H9 (cell line): Measurements from ENCODE around the gene DOCK11. TPM values are rescaled to one million over a fixed set of nuclear protein-coding genes. Genes with fewer than 3 reads are reported as not detected.
A peak's percentile ranks its signal among the peaks of the same experiment; 100 is the strongest.

Experiments
- DNase-seq: peaks from one replicate; pipeline ENCODE4 v3.0.0-alpha.2; 2017
- H2AFZ ChIP-seq: one replicate; pipeline ENCODE4 v1.6.1; 2013; ENCODE audit warnings: mild to moderate bottlenecking, low read length, control low read depth, moderate library complexity
- H2AK5ac ChIP-seq: 2 replicates; pipeline ENCODE4 v1.6.1; 2013; ENCODE audit warnings: low read length, control low read depth, mixed read lengths; ENCODE audit not compliant: insufficient read length
- H2BK120ac ChIP-seq: one replicate; pipeline ENCODE4 v1.6.1; 2013; ENCODE audit warnings: low read depth, mild to moderate bottlenecking, low read length, control low read depth, inconsistent platforms; ENCODE audit not compliant: poor library complexity, severe bottlenecking
- H2BK12ac ChIP-seq: 2 replicates; pipeline ENCODE4 v1.6.1; 2013; ENCODE audit warnings: low read length, control low read depth, mixed read lengths, low read depth; ENCODE audit not compliant: insufficient read length
- H2BK15ac ChIP-seq: 2 replicates; pipeline ENCODE4 v1.6.1; 2013; ENCODE audit warnings: low read depth, low read length, control low read depth
- H2BK20ac ChIP-seq: one replicate; pipeline ENCODE4 v1.6.1; 2013; ENCODE audit warnings: low read depth, mild to moderate bottlenecking, low read length, control low read depth, inconsistent platforms; ENCODE audit not compliant: poor library complexity, severe bottlenecking
- H2BK5ac ChIP-seq: 2 replicates; pipeline ENCODE4 v1.6.1; 2013; ENCODE audit warnings: low read length, control low read depth, mixed read lengths; ENCODE audit not compliant: insufficient read length
- H3K14ac ChIP-seq: 2 replicates; pipeline ENCODE4 v1.6.1; 2013; ENCODE audit warnings: low read length, control low read depth; ENCODE audit not compliant: insufficient read depth
- H3K18ac ChIP-seq: 2 replicates; pipeline ENCODE4 v1.6.1; 2013; ENCODE audit warnings: low read depth, mild to moderate bottlenecking, mixed read lengths, low read length, control low read depth; ENCODE audit not compliant: insufficient read length
- H3K23ac ChIP-seq: 2 replicates; pipeline ENCODE4 v1.6.1; 2013; ENCODE audit warnings: low read length, control low read depth, mixed read lengths, low read depth; ENCODE audit not compliant: insufficient read length
- H3K23me2 ChIP-seq: 2 replicates; pipeline ENCODE4 v1.6.1; 2013; ENCODE audit warnings: low read depth, mild to moderate bottlenecking, mixed read lengths, low read length, control low read depth; ENCODE audit not compliant: insufficient read length, poor library complexity, severe bottlenecking
- H3K27ac ChIP-seq: 2 replicates; pipeline ENCODE4 v1.5.1; 2013; ENCODE audit warnings: low read length, control low read depth, mixed read lengths, low read depth; ENCODE audit not compliant: insufficient read length
- H3K27me3 ChIP-seq: 2 replicates; pipeline ENCODE4 v1.6.1; 2013; ENCODE audit warnings: low read length, control low read depth, inconsistent platforms; ENCODE audit not compliant: insufficient read depth
- H3K4ac ChIP-seq: 2 replicates; pipeline ENCODE4 v1.6.1; 2013; ENCODE audit warnings: low read depth, mild to moderate bottlenecking, control low read depth, inconsistent platforms, low read length, moderate library complexity
- H3K4me1 ChIP-seq: 2 replicates; pipeline ENCODE4 v1.6.1; 2013; ENCODE audit warnings: low read length, control low read depth, inconsistent platforms; ENCODE audit not compliant: insufficient read depth
- H3K4me2 ChIP-seq: 2 replicates; pipeline ENCODE4 v1.6.1; 2013; ENCODE audit warnings: low read length, control low read depth, mixed read lengths; ENCODE audit not compliant: insufficient read length, insufficient read depth
- H3K56ac ChIP-seq: 2 replicates; pipeline ENCODE4 v1.6.1; 2013; ENCODE audit warnings: low read depth, mild to moderate bottlenecking, mixed read lengths, low read length, control low read depth; ENCODE audit not compliant: insufficient read length
- H3K79me1 ChIP-seq: 2 replicates; pipeline ENCODE4 v1.6.1; 2013; ENCODE audit warnings: low read depth, mild to moderate bottlenecking, moderate library complexity, low read length, control low read depth, inconsistent platforms; ENCODE audit not compliant: insufficient read depth, poor library complexity, severe bottlenecking
- H3K79me2 ChIP-seq: 2 replicates; pipeline ENCODE4 v1.6.1; 2013; ENCODE audit warnings: low read length, control low read depth, inconsistent platforms; ENCODE audit not compliant: insufficient read depth
- H3K9ac ChIP-seq: 2 replicates; pipeline ENCODE4 v1.6.1; 2013; ENCODE audit warnings: low read length, control low read depth, mixed read lengths; ENCODE audit not compliant: insufficient read length; ENCODE audit errors: extremely low read depth
- H3K9me3 ChIP-seq: one replicate; pipeline ENCODE4 v1.6.1; 2013; ENCODE audit warnings: low read depth, low read length, inconsistent platforms; ENCODE audit not compliant: control insufficient read depth
- H3T11ph ChIP-seq: one replicate; pipeline ENCODE4 v1.6.1; 2013; ENCODE audit warnings: mild to moderate bottlenecking, low read length, control low read depth, inconsistent platforms
- H4K20me1 ChIP-seq: one replicate; pipeline ENCODE4 v1.6.1; 2013; ENCODE audit not compliant: control insufficient read depth, insufficient read length, insufficient read depth
- H4K5ac ChIP-seq: 2 replicates; pipeline ENCODE4 v1.6.1; 2013; ENCODE audit warnings: low read depth, mild to moderate bottlenecking, mixed read lengths, low read length, control low read depth; ENCODE audit not compliant: insufficient read length
- H4K8ac ChIP-seq: replicated peaks from 2 replicates; pipeline ENCODE4 v1.6.1; 2013; ENCODE audit warnings: low read length, control low read depth, mixed read lengths, low read depth; ENCODE audit not compliant: insufficient read length
- H4K91ac ChIP-seq: 2 replicates; pipeline ENCODE4 v1.6.1; 2013; ENCODE audit warnings: low read depth, mild to moderate bottlenecking, moderate library complexity, mixed read lengths, low read length, control low read depth; ENCODE audit not compliant: insufficient read length
- H3K27ac Mint-ChIP-seq, 3 experiments: 2 replicates in 2 of 3; 3 replicates in 1 of 3; pipeline ENCODE4 v1.8.0; 2020 to 2021; ENCODE audit warnings: mixed read lengths in 3 of 3, mild to moderate bottlenecking in 1 of 3, moderate library complexity in 1 of 3
- H3K27me3 Mint-ChIP-seq: 2 replicates; pipeline ENCODE4 v1.8.0; 2021; ENCODE audit warnings: low read depth, mild to moderate bottlenecking, moderate library complexity, mixed read lengths
- H3K36me3 Mint-ChIP-seq, 3 experiments: 2 replicates in 2 of 3; 3 replicates in 1 of 3; pipeline ENCODE4 v1.8.0; 2020 to 2021; ENCODE audit warnings: low read depth in 3 of 3, mixed read lengths in 3 of 3; ENCODE audit not compliant: insufficient read depth in 1 of 3
- H3K4me1 Mint-ChIP-seq, 2 experiments: 2 replicates each; pipeline ENCODE4 v1.8.0; 2020; ENCODE audit warnings: mixed read lengths in 2 of 2
- H3K4me3 Mint-ChIP-seq, 2 experiments: 2 replicates in 1 of 2; 3 replicates in 1 of 2; pipeline ENCODE4 v1.8.0; 2020 to 2021; ENCODE audit warnings: mild to moderate bottlenecking in 2 of 2, mixed read lengths in 2 of 2, moderate library complexity in 1 of 2
- H3K9me3 Mint-ChIP-seq, 2 experiments: 2 replicates in 1 of 2; 3 replicates in 1 of 2; pipeline ENCODE4 v1.8.0; 2020; ENCODE audit warnings: mild to moderate bottlenecking in 2 of 2, mixed read lengths in 2 of 2, moderate library complexity in 1 of 2
- WGBS: extraction: QIAGEN DNeasy Blood & Tissue Kit; methylation state at CpG from one replicate; pipeline ENCODE4 v1.1.7; 2013; ENCODE audit warnings: missing lambda C conversion rate, low lambda C conversion rate, mixed read lengths; ENCODE audit not compliant: insufficient read length; ENCODE audit errors: extremely low coverage; 5-methylcytosine and 5-hydroxymethylcytosine counted together
- total RNA-seq: library from RNA; stranded (reverse); gene quantifications from 2 replicates; pipeline ENCODE4 v1.2.1, GENCODE V29; 2021
- TF ChIP-seq, protein P1 (sequence below): fragments of 200-600 bp; sonication (generic); conservative IDR thresholded peaks from 3 replicates; pipeline ENCODE4 v1.8.0; 2021; ENCODE audit warnings: antibody characterized with exemption, mild to moderate bottlenecking

Gene DOCK11
- total RNA-seq, 1 experiment from 2014 or later = 6.2 TPM

DNA sequence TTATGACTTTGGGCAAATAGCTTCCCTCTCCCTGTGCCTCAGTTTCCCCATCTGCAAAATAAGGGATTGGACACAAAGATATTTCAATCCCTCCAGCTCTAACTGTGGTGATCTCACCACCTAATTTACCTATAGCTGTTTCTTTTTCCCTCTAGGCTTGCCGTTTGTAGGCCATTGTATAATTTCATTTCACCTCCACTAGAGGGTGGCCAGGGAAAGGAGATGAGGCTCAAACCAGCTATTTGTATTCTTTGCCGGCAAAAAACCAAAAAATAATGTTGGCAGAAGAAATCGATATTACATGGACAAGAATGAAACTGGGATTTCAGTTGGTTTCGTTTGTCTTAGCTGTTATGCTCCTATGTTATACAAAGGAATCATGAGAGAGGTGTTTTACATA lies 36.1 kb upstream of the DOCK11 start:
- Mint-ChIP-seq H3K9me3 (peaks cover 0 to 26% of the 10 kb centered on the region in 2 experiments; a peak in 3 of 5 replicates), H3K4me3 (no peak overlapping the region), H3K27ac (no peak overlapping the region), H3K36me3 (peaks cover 0 to 3% (median 0%) of the 10 kb centered on the region in 3 experiments; a peak in 1 of 7 replicates), H3K4me1 (peaks cover 0 to 3% of the 10 kb centered on the region in 2 experiments; a peak in 1 of 4 replicates), H3K27me3 (no peaks in the 10 kb centered on the region)
- WGBS = no CpG with 5 or more reads among the region's 4 CpGs
- H2AFZ ChIP-seq = no peak overlapping the region
- H3K56ac ChIP-seq = no peak overlapping the region
- H3K79me2 ChIP-seq = no peaks in the 10 kb centered on the region
- TF ChIP-seq, protein P1, sequence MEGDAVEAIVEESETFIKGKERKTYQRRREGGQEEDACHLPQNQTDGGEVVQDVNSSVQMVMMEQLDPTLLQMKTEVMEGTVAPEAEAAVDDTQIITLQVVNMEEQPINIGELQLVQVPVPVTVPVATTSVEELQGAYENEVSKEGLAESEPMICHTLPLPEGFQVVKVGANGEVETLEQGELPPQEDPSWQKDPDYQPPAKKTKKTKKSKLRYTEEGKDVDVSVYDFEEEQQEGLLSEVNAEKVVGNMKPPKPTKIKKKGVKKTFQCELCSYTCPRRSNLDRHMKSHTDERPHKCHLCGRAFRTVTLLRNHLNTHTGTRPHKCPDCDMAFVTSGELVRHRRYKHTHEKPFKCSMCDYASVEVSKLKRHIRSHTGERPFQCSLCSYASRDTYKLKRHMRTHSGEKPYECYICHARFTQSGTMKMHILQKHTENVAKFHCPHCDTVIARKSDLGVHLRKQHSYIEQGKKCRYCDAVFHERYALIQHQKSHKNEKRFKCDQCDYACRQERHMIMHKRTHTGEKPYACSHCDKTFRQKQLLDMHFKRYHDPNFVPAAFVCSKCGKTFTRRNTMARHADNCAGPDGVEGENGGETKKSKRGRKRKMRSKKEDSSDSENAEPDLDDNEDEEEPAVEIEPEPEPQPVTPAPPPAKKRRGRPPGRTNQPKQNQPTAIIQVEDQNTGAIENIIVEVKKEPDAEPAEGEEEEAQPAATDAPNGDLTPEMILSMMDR = peak; percentile 63
- H2AK5ac ChIP-seq = no peak overlapping the region
- H4K20me1 ChIP-seq = no peaks in the 10 kb centered on the region
- no peak overlapping the region for H2BK120ac ChIP-seq
- DNase-seq = no peak
- no peaks in the 10 kb centered on the region for H3K23me2 ChIP-seq
- no peak overlapping the region for H2BK20ac ChIP-seq
- no peak overlapping the region for H3K23ac ChIP-seq
- no peak overlapping the region for H3K14ac ChIP-seq
- no peak overlapping the region for H3T11ph ChIP-seq
- no peak overlapping the region for H2BK12ac ChIP-seq
- no peak overlapping the region for H3K27ac ChIP-seq
- H3K9me3 ChIP-seq = peaks cover 6% of the 10 kb centered on the region
- H2BK15ac ChIP-seq = no peak overlapping the region
- H3K9ac ChIP-seq = no peak overlapping the region
- no peaks in the 10 kb centered on the region for H3K4me1 ChIP-seq
- H4K5ac ChIP-seq = no peak overlapping the region
- no peak overlapping the region for H3K18ac ChIP-seq
- H4K8ac ChIP-seq = no peak overlapping the region
- H3K4me2 ChIP-seq = no peak overlapping the region
- no peak overlapping the region for H4K91ac ChIP-seq
- H3K79me1 ChIP-seq = no peaks in the 10 kb centered on the region
- no peak overlapping the region for H3K4ac ChIP-seq
- H3K27me3 ChIP-seq = no peaks in the 10 kb centered on the region
- H2BK5ac ChIP-seq = no peak overlapping the region
